Stimulated activated CD8-positive, alpha-beta memory T cell treated with anti-CD3 and anti-CD28 coated beads, Interleukin-15, amount 100 ng/mL, for 24 hours (primary cell): ENCODE results near the gene ARHGAP25.

ENCODE experiments used
- DNase-seq: peaks from one replicate; pipeline ENCODE4 v3.0.0-alpha.2; 2020; ENCODE audit warnings: low read depth

ARHGAP25 gene

DNA sequence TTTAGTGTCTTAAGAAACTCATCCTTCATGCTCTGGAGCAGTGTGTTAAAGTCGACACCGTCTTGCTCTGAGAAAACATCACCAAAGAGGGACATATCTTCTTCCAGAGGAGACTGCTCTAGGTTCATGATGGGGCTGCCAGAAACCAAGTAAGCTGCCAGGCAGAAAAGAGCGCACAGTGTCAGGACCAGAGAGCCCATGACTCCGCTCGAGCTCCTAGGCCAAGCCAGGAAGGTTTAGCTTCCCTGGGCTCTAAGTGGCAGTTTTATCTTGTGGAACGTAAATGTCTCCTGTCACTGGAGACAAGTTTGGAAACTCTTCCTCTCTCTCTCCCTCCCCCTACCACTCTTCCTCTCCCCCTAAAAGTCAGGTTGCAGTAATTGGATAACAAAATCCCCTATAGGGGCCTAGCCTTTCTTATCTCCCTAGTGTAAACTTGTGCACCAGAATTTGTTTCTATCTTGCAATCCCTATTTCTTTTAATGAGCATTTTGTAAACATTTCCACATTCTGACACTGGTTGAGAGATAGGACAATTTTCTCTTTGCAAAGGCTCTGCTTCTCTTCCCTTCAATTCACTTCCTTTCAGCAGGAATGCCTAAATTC, 136.7 kb downstream of the ARHGAP25 start, which contains the start of gene BMP10:
TSS of gene BMP10 (minus strand) at position 239 of the 606 bp plus-strand sequence. CDS start at position 200, 39 bp downstream.
- DNase-seq: no peak
